ENCODE results near the gene SLC25A48. TPM values are rescaled to one million over a fixed set of nuclear protein-coding genes. Genes with fewer than 3 reads are reported as not detected.

The SLC25A48 gene
- total RNA-seq, 1 experiment from 2014 or later, result not detected

- CTCF ChIA-PET, result no interaction called here
- no peaks in the 10 kb centered on the region for H4K20me1 ChIP-seq (ENCODE audit: insufficient read depth)
- no peaks in the 10 kb centered on the region for H3K36me3 ChIP-seq (ENCODE audit: low read depth)
- DNase-seq, result no peak
- H3K4me2 ChIP-seq, result no peak overlapping the region
- no peak overlapping the region for H3K27ac ChIP-seq
- BruUV-seq (replicated peaks), result no TSS peak
- intact Hi-C loops (cut with micrococcal nuclease; ENCODE audit: unreplicated experiment), result no loop called here
- no peaks in the 10 kb centered on the region for H3K9me2 ChIP-seq (ENCODE audit: insufficient read depth)
- H3K79me2 ChIP-seq (ENCODE audit: low read depth), result no peaks in the 10 kb centered on the region
- no peaks in the 10 kb centered on the region for H3F3A ChIP-seq (ENCODE audit: insufficient read depth, low read depth)
- H3K4me1 ChIP-seq (replicated peaks; ENCODE audit: insufficient read depth), result no peaks in the 10 kb centered on the region
- no peak for TF ChIP-seq EZH2 (IDR thresholded peaks at IDR 0.05; ENCODE audit: low read depth)
- no peak for TF ChIP-seq CTCF (conservative IDR thresholded peaks at IDR 0.05)
- H2AFZ ChIP-seq, result no peak overlapping the region
- no peaks in the 10 kb centered on the region for H3K9me3 ChIP-seq (ENCODE audit: insufficient read depth, low read depth)
- POLR2A ChIA-PET (ENCODE audit: unreplicated experiment), result no interaction called here
- peaks cover 43% of the 10 kb centered on the region for H3K27me3 ChIP-seq (ENCODE audit: insufficient read depth, low read depth)
- no peak overlapping the region for H3K4me3 ChIP-seq
These were observed 82.3 kb downstream of the SLC25A48 start for GRCh38 chr5:135916638-135917263.

GRCh38 chr5:135920199-135920598, 85.7 kb downstream of the SLC25A48 start:
- no peak overlapping the region for H3K27ac ChIP-seq
- DNase-seq, result no peak
- no TSS peak for BruUV-seq (replicated peaks)
- no peak for TF ChIP-seq CTCF (conservative IDR thresholded peaks at IDR 0.05)
- TF ChIP-seq EZH2 (IDR thresholded peaks at IDR 0.05; ENCODE audit: low read depth), result no peak
- no peaks in the 10 kb centered on the region for H3K9me3 ChIP-seq (ENCODE audit: insufficient read depth, low read depth)
- intact Hi-C loops (cut with micrococcal nuclease; ENCODE audit: unreplicated experiment), result no loop called here
- no peak overlapping the region for H3K4me3 ChIP-seq
- H3F3A ChIP-seq (ENCODE audit: insufficient read depth, low read depth), result no peaks in the 10 kb centered on the region
- H3K4me1 ChIP-seq (replicated peaks; ENCODE audit: insufficient read depth), result no peaks in the 10 kb centered on the region
- H3K9me2 ChIP-seq (ENCODE audit: insufficient read depth), result no peaks in the 10 kb centered on the region; the same call in 1 of the 2 replicates
- POLR2A ChIA-PET (ENCODE audit: unreplicated experiment), result interaction anchor here (0.5 kb wide), 1 partner anchor 447 kb away, joined by 3 read pairs; no protein-coding TSS in a partner anchor
- H3K79me2 ChIP-seq (ENCODE audit: low read depth), result no peaks in the 10 kb centered on the region
- CTCF ChIA-PET, result no interaction called here
- no peaks in the 10 kb centered on the region for H3K36me3 ChIP-seq (ENCODE audit: low read depth)
- H4K20me1 ChIP-seq (ENCODE audit: insufficient read depth), result no peaks in the 10 kb centered on the region
- no peak overlapping the region for H2AFZ ChIP-seq
- H3K27me3 ChIP-seq (ENCODE audit: insufficient read depth, low read depth), result peaks cover 14% of the 10 kb centered on the region
- H3K4me2 ChIP-seq, result no peak overlapping the region

- Histone ChIP-seq H3K27ac (no peak overlapping the region), H3K27me3 (ENCODE audit: insufficient read depth, low read depth) (peaks cover 13% of the 10 kb centered on the region; the same call in 1 of the 2 replicates), H3K79me2 (ENCODE audit: low read depth) (no peaks in the 10 kb centered on the region), H3K36me3 (ENCODE audit: low read depth) (no peaks in the 10 kb centered on the region), H4K20me1 (ENCODE audit: insufficient read depth) (no peaks in the 10 kb centered on the region), H3K4me1 (replicated peaks; ENCODE audit: insufficient read depth) (no peaks in the 10 kb centered on the region), H3K9me2 (ENCODE audit: insufficient read depth) (no peaks in the 10 kb centered on the region; the same call in 1 of the 2 replicates), H2AFZ (no peak overlapping the region), H3K4me2 (no peak overlapping the region), H3K4me3 (no peak overlapping the region), H3F3A (ENCODE audit: insufficient read depth, low read depth) (no peaks in the 10 kb centered on the region), H3K9me3 (ENCODE audit: insufficient read depth, low read depth) (no peaks in the 10 kb centered on the region)
- no peak for TF ChIP-seq CTCF (conservative IDR thresholded peaks at IDR 0.05)
- TF ChIP-seq EZH2 (IDR thresholded peaks at IDR 0.05; ENCODE audit: low read depth), result no peak
- no TSS peak for BruUV-seq (replicated peaks)
- ChIA-PET CTCF (no interaction called here), POLR2A (ENCODE audit: unreplicated experiment) (no interaction called here)
- intact Hi-C loops (cut with micrococcal nuclease; ENCODE audit: unreplicated experiment), result no loop called here
- peak in 1 of 2 experiments; percentile 43 for DNase-seq
These were observed 86.9 kb downstream of the SLC25A48 start for GRCh38 chr5:135921388-135921787.
